Measurements from ENCODE around the gene WDR64.
"Not testable (repeated sequence)": the region's sequence is repeated elsewhere in the genome, so short reads cannot be mapped to it uniquely, and the experiment has no call there.

WDR64 gene

DNA sequence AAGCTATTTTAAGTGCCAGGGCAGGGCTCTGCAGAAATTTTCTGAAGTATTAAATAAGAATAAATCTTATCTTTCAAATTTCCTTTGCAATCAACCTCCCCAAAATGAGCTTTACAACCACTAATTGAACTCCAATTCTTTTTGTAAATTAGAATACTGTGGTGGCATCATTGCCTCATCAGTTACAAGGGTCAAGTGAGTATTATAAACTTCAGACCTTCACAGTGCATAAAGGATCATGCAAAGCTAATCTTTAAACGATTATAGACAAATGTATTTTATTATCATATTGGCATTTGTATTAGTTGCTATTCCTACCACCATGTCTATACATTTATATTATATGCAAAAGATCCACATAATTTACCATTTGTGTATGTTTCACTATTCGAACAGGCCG lies 19.1 kb upstream of the WDR64 start:
- no peak for DNase-seq

DNA sequence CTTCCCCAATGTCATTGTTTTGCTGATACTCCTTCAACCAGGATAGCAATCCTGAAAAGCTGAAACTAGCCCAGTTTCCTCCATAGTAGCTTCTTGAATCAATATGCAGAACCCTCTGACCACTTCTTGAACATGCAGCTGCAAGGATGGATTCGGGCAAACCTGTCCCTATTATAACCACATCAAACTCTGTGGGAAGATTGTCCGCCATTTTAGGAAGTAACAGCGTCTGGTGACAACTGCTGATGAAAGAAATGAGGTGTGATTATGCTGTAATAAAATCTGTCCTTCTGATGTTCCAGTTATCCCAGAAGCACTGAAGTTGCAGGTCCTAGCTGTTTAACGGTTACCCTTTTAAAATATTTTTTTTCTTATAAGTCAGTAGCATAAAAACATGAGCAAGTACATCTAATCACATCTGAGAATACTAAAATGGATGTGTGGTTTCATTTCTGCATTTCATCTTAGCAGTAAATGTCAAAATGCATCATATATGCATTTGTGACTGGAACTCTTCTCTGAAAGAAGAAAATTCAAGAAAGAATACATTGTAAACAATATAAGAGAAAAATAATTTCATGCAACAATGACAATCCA lies 16.4 kb upstream of the WDR64 start:
- DNase-seq = no peak

DNA sequence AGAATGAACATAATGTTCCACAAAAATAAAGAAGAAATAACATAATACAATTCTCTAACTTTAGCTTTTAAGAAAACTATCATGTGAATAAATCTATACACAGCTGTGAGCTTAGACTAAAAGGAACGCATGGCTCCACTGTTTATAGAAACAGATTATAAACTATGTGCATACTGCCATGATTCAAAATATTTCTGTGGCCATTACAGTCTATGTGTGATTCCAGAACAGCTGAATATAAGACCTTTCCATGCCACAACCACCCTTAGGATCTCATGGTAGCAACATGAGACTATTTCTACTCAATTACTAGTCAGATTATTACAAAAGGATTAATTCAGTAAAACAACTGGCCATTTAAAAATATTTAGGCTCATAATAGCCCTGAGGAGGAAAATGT lies 15.8 kb upstream of the WDR64 start:
- no peak for DNase-seq

DNA sequence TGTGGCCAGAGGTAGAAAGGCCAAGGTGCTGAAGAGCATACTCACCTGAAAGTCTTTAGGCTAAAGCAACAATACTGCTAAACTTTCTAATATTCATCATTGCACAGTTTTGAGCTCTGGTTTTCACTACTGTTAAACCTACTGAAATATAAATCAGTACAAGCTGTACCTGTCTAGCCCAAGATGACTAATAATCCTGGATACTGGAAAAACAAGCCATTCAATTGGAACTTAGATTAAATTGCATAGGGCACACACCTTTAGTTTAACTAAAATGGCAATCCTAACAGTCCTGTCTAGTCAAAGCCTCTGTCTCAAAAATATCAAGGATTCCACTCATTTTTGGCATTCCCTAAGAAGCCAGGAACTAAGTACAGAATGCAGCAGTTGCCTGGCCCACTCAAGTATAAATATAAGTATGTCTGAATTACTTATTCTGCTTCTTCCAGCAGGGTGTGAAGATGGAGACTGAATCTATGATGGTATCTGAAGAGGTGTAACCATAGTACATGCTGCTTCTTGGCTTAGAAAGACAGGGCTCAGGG lies 15.0 kb upstream of the WDR64 start:
- DNase-seq = no peak

DNA sequence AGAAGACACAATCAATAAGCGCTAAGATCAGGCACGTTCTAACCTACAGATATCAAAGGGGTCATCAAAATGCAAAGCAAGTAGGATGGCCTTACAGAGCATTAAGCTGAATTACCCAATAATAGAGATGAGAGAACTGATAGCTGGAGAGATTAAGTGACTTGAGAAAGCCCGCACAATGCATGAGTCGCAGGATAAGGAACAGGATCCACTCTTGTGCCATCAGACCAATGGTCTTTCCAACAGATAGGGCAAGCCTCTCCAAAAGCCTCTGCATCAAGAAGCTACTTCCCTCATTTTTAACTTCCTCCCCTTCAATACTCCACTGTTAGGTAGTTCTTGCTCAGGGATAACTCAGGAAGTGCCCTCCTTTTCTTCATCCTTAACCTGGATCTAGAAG lies 14.5 kb upstream of the WDR64 start:
- no peak for DNase-seq

DNA sequence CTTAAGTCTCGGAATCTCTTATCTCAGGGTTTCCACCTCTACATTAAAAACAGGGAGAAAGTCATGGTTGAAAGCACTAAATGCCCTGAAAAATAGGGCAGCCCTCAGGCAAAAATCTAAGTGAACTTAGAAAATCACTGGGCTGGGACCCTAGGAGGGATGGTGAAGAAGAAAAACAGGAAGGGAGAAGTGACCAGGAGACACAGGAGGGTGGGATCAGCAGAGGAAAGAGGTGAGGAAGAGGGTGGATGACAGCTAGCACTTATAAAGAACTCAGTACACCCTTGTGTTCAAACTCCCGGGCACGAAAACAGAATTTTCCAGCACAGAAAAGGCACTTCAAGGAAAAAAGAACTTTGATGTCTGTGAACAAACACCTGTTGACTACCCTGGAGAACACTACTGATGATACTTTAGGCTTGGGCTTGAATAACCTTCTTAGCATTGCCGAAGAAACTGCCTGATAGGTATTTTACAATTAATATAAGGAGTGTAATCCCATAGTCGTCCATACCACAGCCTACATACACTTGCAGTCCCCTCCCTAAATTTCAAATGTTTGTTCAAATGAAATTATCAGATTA lies 13.9 kb upstream of the WDR64 start:
- no peak for DNase-seq

DNA sequence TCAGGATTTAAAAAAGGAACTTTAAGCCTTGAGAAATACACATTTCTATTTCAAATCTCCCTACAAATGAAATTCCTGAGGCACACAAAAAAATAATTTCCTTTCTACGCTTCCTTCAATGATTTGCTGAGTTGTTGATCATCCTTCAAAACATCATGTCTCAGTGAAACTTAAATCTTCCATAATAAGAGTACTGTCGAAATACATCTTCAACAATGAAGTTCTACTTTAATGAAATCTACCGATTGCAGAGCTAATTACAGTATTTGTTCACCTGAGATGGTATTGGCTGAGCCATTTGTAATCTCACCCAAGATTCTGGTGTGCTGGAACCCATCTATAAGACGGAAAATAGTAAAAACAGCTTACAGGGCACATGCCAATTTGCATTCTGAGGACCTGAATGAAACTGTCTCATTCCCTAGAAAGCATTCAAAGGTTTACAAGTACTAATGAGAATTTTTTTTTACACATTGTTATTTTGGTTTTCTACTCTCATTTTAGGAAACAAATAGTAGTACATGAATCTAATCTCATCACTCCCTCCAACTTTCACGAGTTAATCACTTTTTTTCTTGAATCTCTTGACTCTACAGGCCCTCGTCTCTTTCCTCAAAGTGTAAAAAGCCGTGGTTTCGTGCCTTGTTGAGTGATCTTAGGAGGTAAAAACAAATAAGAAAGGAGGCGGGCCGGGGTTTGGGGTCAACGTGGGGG lies 13.0 kb upstream of the WDR64 start:
- DNase-seq = no peak

DNA sequence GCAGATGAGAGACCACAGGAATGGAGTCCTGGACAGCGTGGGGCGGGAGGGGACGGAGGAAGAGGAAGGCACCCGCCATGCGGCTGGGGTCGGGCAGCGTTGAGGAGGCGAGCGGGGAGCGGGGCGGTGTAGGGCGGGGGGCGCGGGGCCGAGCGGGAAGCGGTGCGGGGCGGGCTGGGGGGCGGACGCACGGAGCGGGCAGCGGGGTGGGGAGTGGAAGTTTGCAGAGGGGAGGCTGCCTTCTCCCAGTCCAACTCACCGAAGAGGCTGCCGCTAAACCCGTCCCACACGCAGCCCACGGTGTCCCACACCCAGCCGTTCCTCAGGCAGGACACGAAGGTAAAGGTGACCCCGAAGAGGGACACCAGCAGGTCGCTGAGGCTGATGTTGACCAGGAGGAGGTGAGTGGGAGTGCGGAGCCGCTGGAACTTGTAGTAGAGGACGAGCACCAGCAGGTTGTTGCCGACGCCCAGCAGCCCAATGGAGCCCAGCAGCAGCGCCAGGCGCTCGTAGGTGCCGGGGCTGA lies 12.4 kb upstream of the WDR64 start:
- DNase-seq = peak; percentile 65

DNA sequence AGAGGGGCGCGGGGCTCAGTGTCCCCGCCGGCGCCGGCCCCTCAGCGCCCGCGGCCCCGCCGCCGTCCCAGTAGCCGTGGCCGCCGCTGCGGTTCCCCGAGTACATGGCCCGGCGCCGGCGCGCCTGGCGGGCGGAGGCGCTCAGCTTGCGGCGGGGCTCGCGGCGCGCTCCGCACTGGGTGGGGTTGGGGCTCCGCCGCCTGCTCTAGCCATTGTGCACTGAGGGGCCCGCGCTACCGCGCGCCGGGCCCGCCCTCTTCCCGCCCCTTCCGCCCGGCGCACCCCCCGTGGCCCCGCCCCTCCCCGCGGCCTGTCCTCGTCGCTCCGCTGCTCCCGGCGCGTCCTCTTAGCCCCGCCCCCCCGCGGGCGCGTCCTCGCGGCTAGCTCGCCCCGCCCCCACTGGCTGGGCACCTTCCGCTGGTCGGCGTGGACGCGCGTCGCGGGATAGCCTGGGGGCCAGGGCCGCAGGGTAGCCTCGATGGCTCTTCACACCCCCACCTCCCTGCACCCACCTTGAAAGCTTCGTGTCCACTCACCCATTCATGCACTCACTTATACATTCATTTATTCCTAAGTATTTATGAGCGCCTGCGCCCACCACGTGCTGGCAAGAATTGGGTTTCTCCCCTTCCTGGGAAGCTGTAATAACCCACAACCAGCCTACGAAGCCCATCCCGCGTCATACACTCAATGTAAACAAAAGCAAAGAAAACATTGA lies 11.8 kb upstream of the WDR64 start, which contains the start of the genes CHML and OPN3:
CHML (minus strand) TSS at position 221 of the 718 bp plus-strand sequence. CDS start 4,603 bp downstream, outside the sequence.
OPN3 (minus strand) TSS at position 221 of the 718 bp plus-strand sequence; CDS start at position 106, 115 bp downstream.
- DNase-seq = peak; percentile 95

DNA sequence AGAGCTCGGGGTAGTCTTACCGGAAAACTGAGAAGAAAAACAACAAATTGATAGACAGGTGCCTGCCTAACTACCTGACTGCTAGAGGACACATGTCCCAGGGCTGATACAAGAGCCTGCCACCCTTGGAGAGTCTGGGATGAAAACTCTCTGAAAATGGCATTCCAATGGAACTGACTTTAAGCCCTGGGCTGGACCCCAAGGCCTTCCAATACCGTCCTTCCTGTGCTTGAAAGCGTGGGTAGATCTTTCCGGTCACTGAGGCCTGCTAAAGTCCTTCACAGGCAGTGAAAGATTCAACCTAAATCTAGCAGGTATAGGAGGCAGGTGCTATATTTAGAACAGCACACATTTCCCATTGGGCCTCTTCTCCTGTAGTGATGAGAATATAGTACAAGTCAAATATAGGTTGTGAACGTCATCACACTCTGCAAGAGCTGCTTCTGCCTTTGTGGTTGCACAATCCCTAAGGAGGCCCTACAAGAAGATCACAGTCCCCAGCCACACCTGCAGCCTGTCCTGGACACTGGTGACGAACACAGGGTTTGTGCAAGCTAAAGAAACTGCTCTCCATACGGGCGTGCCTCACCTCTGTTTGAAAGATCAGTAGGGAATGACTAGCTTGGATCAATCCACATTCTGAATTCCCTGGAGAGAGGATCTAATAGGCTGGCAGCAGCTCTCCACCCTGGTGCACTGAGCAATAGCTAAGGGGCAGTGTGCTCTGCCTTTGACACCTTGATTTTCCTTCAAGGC lies 11.0 kb upstream of the WDR64 start:
- no peak for DNase-seq

DNA sequence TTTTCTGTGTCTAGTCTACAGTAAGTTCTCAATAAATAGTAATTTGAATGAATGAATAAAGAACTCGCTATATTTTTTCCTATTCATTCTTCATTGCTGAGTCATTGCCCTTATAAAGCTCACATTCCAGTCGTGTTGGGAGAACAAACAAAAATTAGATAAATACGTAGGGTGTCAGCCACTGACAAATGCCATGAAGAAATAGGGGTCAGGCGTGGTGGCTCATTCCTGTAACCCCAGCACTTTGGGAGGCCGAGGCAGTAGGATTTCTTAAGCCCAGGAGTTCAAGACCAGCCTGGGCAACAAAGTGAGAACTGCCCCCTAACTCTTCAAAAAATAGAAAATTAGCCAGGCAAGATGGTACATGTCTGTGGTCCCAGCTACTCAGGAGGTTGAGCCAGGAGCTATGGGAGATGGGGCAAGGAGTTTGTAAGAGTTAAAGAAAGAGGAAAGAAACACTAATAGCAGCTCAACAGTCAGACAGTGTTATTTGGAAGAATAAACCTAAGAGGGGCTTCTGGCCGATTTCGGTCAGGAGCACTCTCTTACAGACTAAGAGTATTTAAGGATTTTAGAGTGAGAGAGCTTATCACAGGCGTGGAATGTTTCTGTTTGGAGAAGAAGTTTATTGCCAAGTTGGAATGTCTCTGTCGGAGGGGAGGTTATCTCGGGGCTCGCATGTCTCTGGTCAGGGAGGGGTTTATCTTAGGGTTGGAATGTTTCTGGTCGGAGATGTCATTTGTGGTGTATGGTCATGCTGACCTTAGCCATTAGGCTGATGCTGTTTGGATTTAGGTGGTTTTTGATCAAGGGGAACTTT lies 10.1 kb upstream of the WDR64 start:
- DNase-seq = no peak

DNA sequence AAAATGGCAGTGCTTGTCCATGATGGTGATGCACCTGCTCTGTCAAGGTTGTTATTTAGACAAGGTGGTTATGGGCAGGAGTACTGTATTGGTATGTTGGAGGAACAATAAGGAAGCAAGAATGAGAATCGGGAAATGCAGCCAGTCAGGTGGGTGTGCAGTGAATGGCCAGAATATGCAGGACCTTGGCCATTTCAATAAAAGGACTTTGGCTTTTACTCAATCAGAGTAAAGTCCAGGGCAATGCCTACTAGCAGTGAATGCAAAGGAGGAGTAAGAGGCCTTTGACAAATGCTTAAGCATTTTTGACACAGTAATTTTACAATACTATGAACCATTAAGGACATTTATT lies 9.5 kb upstream of the WDR64 start:
- DNase-seq = no peak

DNA sequence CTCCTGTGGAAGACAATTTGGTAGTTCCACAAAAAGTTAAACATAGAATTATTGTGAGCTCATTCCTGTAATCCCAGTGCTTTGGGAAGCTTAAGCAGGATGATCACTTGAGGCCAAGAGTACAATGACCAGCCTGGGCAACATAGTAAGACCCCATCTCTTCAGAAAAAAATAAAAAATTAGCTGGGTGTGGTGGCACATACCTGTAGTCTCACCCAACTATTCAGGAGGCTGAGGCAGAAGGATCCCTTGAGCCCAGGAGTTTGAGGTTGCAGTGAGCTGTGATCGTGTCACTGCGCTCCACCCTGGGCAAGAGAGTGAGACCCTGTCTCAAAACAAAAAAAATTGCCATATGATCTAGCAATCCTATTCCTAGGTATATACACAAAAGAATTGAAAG lies 7.8 kb upstream of the WDR64 start:
- no peak for DNase-seq

DNA sequence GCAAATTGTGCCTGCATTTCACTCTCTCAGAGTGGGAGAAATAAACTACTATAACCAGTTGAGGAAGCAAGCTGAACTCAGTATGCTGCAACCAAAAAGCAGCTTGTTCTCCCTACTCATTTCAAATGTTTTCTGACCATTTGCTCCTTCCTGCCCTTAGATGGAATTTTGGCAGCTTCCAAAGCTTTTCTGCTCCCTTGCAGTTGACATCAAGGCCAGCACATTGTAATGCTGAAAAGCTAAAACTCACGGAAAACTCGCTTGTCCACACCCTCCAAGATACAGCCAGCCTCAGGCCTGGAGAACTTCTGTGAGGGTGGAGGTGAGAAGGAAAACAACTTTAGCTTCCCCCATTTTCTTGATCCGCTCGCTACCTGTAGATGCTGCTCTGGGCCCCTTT lies 6.9 kb upstream of the WDR64 start:
- no peak for DNase-seq

DNA sequence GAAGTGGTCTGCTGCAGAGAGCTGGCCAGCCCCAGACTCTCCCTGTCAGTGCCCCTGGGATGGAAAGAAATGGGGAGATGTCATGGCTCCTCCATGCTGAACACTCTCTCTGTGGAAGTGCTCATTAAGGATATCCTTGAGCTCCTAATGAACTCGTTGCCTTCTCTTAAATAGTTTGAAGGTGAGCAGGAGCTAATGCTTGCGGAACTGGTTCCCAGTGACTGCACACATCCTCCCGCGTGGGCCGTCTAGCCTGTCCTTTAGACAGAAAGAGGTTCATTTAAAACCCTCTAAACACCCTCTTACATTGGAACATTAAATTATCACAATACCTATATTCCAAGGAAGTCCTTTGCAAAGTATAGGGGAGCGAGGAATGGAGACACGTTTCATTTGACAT lies 5.9 kb upstream of the WDR64 start:
- DNase-seq = no peak

DNA sequence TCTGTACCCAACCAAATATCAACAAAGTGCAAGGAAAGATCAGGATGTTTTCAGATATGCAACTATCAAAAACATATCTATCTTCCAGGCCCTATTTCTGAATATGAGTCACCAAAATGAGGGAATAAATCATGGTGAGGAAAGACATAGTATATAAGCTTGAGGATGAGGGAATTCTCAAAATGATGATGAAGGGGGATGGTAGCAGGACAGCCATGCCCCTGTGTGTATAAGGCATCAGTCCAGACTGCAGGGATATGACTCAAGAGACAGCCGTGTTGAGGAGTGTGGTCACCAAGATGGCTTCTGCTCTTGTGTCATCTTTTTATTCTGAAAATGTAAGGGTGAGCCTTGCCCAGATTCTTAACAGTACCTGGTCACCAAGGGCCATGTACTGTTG lies 4.4 kb upstream of the WDR64 start:
- DNase-seq = no peak

DNA sequence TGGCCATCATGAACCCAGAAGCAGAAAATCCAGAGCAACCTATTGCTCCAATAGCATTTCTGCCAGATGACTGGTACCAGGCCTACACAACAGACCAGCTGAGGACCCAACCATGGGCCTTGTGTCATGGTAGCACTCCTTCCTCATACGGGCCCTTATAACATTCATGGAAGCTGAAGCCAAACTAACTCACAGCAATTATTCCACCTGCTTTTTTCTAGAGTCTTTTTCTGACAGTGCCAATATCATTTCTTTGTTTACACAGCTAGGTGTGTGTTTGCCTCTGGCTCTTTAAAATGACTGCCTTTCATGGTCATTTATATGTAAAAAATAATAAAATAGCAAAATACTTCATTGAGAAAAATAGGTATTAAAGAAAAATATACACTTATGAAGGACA lies 3.9 kb upstream of the WDR64 start:
- DNase-seq = no peak

DNA sequence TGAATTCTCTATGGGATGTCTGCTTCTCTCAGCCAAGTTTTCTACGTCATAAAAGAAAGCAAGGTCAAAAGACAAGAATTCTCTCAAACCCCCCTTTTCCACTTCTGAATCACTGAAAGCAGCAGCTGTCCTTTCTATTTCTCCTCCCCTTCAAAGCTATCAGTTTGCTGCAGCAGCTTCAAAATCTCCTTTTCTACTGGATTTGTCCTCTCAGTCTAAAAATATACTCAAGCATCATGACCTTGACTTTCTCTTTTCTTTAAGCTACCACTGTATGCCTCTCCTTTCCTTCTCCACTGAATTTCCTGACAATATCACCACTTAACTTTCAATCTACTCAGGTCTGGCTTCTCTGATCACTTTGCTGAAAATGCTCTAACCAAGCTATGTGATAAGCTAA lies 1.9 kb downstream of the WDR64 start:
- DNase-seq = no peak

DNA sequence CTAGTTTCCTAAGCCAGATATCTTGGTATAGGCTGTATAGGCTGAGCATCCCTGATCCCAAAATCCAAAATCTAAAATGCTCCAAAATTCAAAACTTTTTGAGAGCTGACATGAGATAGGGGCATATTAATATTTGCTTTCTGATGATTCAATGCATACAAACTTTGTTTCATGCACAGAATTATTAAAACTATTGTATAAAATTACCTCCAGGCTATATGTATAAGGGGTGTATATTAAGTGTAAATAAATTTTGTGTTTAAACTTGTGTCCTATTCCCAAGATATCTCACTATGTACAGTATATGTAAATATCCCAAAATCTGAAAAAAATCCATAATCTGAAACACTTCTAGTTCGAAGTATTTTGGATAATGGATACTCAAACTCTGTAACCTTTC lies 2.6 kb downstream of the WDR64 start:
- no peak for DNase-seq

DNA sequence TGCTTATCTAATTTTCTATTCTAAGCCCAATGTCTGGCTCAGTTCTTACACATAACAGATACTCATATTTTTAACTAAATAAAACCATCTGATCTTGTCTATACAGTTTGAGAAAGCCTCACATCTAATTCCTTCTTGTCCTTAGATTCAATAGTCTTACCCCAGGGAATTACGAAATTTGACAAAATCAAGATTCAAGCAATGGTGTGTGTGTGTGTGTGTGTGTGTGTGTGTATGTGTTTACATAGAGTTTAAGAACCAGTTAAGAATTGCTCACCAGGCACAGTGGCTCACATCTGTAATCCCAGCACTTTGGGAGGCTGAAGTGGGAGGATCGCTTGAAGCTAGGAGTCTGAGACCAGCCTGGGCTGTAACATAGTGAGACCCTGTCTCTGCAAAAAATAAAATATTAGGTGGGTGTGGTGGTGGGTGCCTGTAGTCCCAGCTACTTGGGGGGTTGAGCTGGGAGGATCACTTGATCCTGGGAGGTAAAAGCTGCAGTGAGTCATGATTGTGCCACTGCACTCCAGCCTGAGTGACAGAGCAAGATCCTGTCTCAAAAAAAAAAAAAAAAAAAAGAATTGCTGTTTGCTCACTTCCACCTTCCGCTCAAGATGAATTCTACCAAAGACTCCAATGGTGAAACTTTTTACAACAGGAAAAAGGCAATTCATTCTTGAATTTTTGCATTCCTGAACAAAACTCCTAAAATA lies 6.2 kb downstream of the WDR64 start:
- DNase-seq = no peak

DNA sequence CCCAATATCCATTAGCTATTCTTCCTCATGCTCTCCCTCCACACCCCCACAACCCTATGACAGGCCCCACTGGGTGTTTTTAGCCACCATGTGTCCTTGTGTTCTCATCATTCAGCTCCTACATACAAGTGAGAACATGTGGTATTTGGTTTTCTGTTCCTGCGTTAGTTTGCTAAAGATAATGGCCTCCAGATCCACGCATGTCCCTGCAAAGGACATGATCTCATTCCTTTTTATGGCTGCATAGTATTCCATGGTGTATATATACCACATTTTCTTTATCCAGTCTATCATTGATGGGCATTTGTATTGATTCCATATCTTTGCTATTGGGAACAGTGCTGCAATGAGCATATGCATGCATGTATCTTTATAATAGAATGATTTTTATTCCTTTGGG lies 6.9 kb downstream of the WDR64 start:
- DNase-seq = not testable (repeated sequence)

All from right hindlimb (tissue), 1 donor.